Liver (tissue), 9 donors: ENCODE data around the gene ADH1C. TPM values are rescaled to one million over a fixed set of nuclear protein-coding genes. Genes with fewer than 3 reads are reported as not detected.

ENCODE experiments used
- DNase-seq: peaks from one replicate; pipeline ENCODE4 v3.0.0-alpha.2; 2017; ENCODE audit warnings: low spot score
- H3K27ac ChIP-seq, 2 donors: one replicate each; pipeline ENCODE4 v1.7.0; 2013; ENCODE audit warnings: inconsistent platforms in 2 of 2, low read length in 2 of 2, control low read depth in 1 of 2, low read depth in 1 of 2, mild to moderate bottlenecking in 1 of 2
- H3K27me3 ChIP-seq, 4 donors: one replicate each; pipeline versions ENCODE4 v1.6.1 to v1.7.0; 2013; ENCODE audit warnings: low read length in 3 of 4, inconsistent platforms in 1 of 4, mild to moderate bottlenecking in 1 of 4, moderate library complexity in 1 of 4; ENCODE audit not compliant: control insufficient read depth in 4 of 4, insufficient read depth in 4 of 4
- H3K36me3 ChIP-seq, 4 donors: one replicate each; pipeline versions ENCODE4 v1.6.1 to v1.7.0; 2013; ENCODE audit warnings: low read length in 3 of 4, mild to moderate bottlenecking in 3 of 4, low read depth in 1 of 4, moderate library complexity in 1 of 4; ENCODE audit not compliant: control insufficient read depth in 4 of 4, insufficient read depth in 3 of 4
- H3K4me1 ChIP-seq, 4 donors: one replicate each; pipeline versions ENCODE4 v1.6.1 to v1.7.0; 2013; ENCODE audit warnings: low read length in 3 of 4, mild to moderate bottlenecking in 3 of 4, moderate library complexity in 1 of 4; ENCODE audit not compliant: control insufficient read depth in 4 of 4, insufficient read depth in 4 of 4
- H3K4me3 ChIP-seq, 3 donors: one replicate each; pipeline versions ENCODE4 v1.6.1 to v1.7.0; 2013; ENCODE audit warnings: low read length in 3 of 3, control low read depth in 1 of 3, low read depth in 1 of 3, mild to moderate bottlenecking in 1 of 3
- H3K9ac ChIP-seq, 2 donors: one replicate each; pipeline ENCODE4 v1.7.0; 2013; ENCODE audit warnings: low read length in 2 of 2, mild to moderate bottlenecking in 2 of 2, moderate library complexity in 2 of 2, control low read depth in 1 of 2, low read depth in 1 of 2
- H3K9me3 ChIP-seq, 4 donors: one replicate each; pipeline versions ENCODE4 v1.6.1 to v1.7.0; 2013; ENCODE audit warnings: low read length in 3 of 4; ENCODE audit not compliant: control insufficient read depth in 4 of 4
- ATF3 ChIP-seq: IDR thresholded peaks from 2 replicates; pipeline ENCODE4 v1.6.1; 2016; ENCODE audit warnings: antibody characterized with exemption
- CTCF ChIP-seq: fragments of 150-350 bp; IDR thresholded peaks from 2 replicates; pipeline ENCODE4 v1.5.1; 2017; ENCODE audit warnings: improper control_type of control experiment, low read depth, low read length; ENCODE audit not compliant: missing input control
- EGR1 ChIP-seq, 2 donors: IDR thresholded peaks; 2 replicates each; pipeline ENCODE4 v1.6.1; 2016 to 2018; ENCODE audit warnings: antibody characterized with exemption in 2 of 2, low read depth in 2 of 2
- FOXA1 ChIP-seq: IDR thresholded peaks from 2 replicates; pipeline ENCODE4 v1.6.1; 2016; ENCODE audit warnings: antibody characterized with exemption
- FOXA2 ChIP-seq: IDR thresholded peaks from 2 replicates; pipeline ENCODE4 v1.6.1; 2016; ENCODE audit warnings: antibody characterized with exemption
- GABPA ChIP-seq, 2 donors: IDR thresholded peaks in 1 of 2; conservative IDR thresholded peaks in 1 of 2; 2 replicates each; pipeline ENCODE4 v1.6.1; 2016; ENCODE audit warnings: antibody characterized with exemption in 2 of 2, mild to moderate bottlenecking in 1 of 2, moderate library complexity in 1 of 2
- HNF4A ChIP-seq, 2 donors: conservative IDR thresholded peaks; 2 replicates each; pipeline ENCODE4 v1.6.1; 2016; ENCODE audit warnings: antibody characterized with exemption in 2 of 2, mild to moderate bottlenecking in 2 of 2
- HNF4G ChIP-seq: IDR thresholded peaks from 2 replicates; pipeline ENCODE4 v1.6.1; 2016; ENCODE audit warnings: antibody characterized with exemption
- JUND ChIP-seq, 2 donors: IDR thresholded peaks; 2 replicates each; pipeline ENCODE4 v1.6.1; 2016; ENCODE audit warnings: antibody characterized with exemption in 2 of 2
- MAX ChIP-seq: IDR thresholded peaks from 2 replicates; pipeline ENCODE4 v1.6.1; 2016; ENCODE audit warnings: antibody characterized with exemption
- NR2F2 ChIP-seq: IDR thresholded peaks from 2 replicates; pipeline ENCODE4 v1.6.1; 2016; ENCODE audit warnings: antibody characterized with exemption
- RAD21 ChIP-seq, 2 donors: IDR thresholded peaks; 2 replicates each; pipeline ENCODE4 v1.6.1; 2016; ENCODE audit warnings: antibody characterized with exemption in 2 of 2, mild to moderate bottlenecking in 2 of 2
- REST ChIP-seq: IDR thresholded peaks from 2 replicates; pipeline ENCODE4 v1.6.1; 2016; ENCODE audit warnings: antibody characterized with exemption, mild to moderate bottlenecking
- RXRA ChIP-seq, 2 donors: IDR thresholded peaks; 2 replicates each; pipeline ENCODE4 v1.6.1; 2017 to 2018; ENCODE audit warnings: antibody characterized with exemption in 2 of 2, mild to moderate bottlenecking in 1 of 2
- SP1 ChIP-seq: IDR thresholded peaks from 2 replicates; pipeline ENCODE4 v1.6.1; 2018; ENCODE audit warnings: antibody characterized with exemption, mild to moderate bottlenecking
- TAF1 ChIP-seq: conservative IDR thresholded peaks from 2 replicates; pipeline ENCODE4 v1.6.1; 2016; ENCODE audit warnings: antibody characterized with exemption, mild to moderate bottlenecking
- YY1 ChIP-seq: IDR thresholded peaks from 2 replicates; pipeline ENCODE4 v1.6.1; 2016; ENCODE audit warnings: antibody characterized with exemption, mild to moderate bottlenecking
- ZBTB33 ChIP-seq: IDR thresholded peaks from 2 replicates; pipeline ENCODE4 v1.6.1; 2016; ENCODE audit warnings: antibody characterized with exemption
- WGBS: extraction: QIAGEN DNeasy Blood & Tissue Kit; methylation state at CpG from one replicate; pipeline ENCODE4 v1.1.7; 2013; 5-methylcytosine and 5-hydroxymethylcytosine counted together
- polyA plus RNA-seq, 2 donors: library from polyadenylated mRNA; stranded (reverse) in 1 of 2; unstranded in 1 of 2; fragments of 200-250 nt in 1 of 2; fragments of >200 nt in 1 of 2; fragmentation: Nextera tagmentation in 1 of 2; extraction: Ambion mirVana in 1 of 2; gene quantifications; one replicate each; pipeline versions ENCODE4 v1.2.1 to v1.2.3, GENCODE V29; 2013 to 2015
- total RNA-seq, 2 donors: library from RNA; depleted of rRNA; stranded (reverse); fragments of >200 nt; gene quantifications; one replicate each; pipeline ENCODE4 v1.2.3, GENCODE V29; 2014
- donor health status: healthy.
- donor health status: healthy.
- donor health status: healthy.
- donor health status: healthy.
- donor health status: healthy.

The ADH1C gene
- total and polyA plus RNA-seq, 4 donors, result 0.84 to 374 (median 81.3) TPM

GRCh38 chr4:99324979-99325378 is 27.6 kb downstream of the ADH1C start:
- Histone ChIP-seq H3K27ac (peak overlapping the region; percentile 57 to 65), H3K4me3 (no peak overlapping the region), H3K4me1 (peaks cover 7 to 42% (median 36%) of the 10 kb centered on the region in 4 donors), H3K36me3 (no peaks in the 10 kb centered on the region), H3K9me3 (no peaks in the 10 kb centered on the region), H3K9ac (no peak overlapping the region), H3K27me3 (no peaks in the 10 kb centered on the region)
- TF ChIP-seq REST (peak; percentile 68), EGR1 (IDR thresholded peaks at IDR 0.05; ENCODE audit: low read depth in 2 of 2) (peak in 1 of 2 donors; percentile 41), YY1 (peak; percentile 87), TAF1 (peak; percentile 59), FOXA1 (peak; percentile 88), HNF4G (no peak), SP1 (peak; percentile 88), NR2F2 (peak; percentile 39), HNF4A (conservative IDR thresholded peaks at IDR 0.05) (peak; percentile 72 to 81), ATF3 (peak; percentile 29), RAD21 (IDR thresholded peaks at IDR 0.05) (peak; percentile 61 to 68), MAX (peak; percentile 70), FOXA2 (peak; percentile 92), RXRA (IDR thresholded peaks at IDR 0.05) (peak; percentile 81 to 90), ZBTB33 (peak; percentile 78), JUND (IDR thresholded peaks at IDR 0.05) (peak; percentile 56 to 72), CTCF (no peak), GABPA (IDR thresholded peaks at IDR 0.05 in 1 of 2, conservative IDR thresholded peaks at IDR 0.05 in 1 of 2) (peak in 1 of 2 donors; percentile 22)
- WGBS, result 18% methylated on average over 3 of the region's 3 CpGs
- DNase-seq, result no peak
